Activated T-cell treated with anti-CD3 and anti-CD28 coated beads, Interleukin-2, amount 50 U/mL, for 72 hours (primary cell): Measurements from ENCODE around the gene KCNJ4. TPM values are rescaled to one million over a fixed set of nuclear protein-coding genes. Genes with fewer than 3 reads are reported as not detected.

Experiments used
- ATAC-seq, 2 donors: fragments of 150-1000 bp; cut with Tn5 transposase; replicated peaks in 1 of 2; 2 replicates each; pipeline ENCODE4 v1.10.0; 2021; ENCODE audit warnings: moderate library complexity in 2 of 2, mild to moderate bottlenecking in 1 of 2
- DNase-seq, 2 donors: peaks; one replicate each; pipeline ENCODE4 v3.0.0; 2021 to 2022; ENCODE audit warnings: mixed read lengths in 1 of 2
- H3K27ac Mint-ChIP-seq: one replicate; pipeline ENCODE4 v1.8.0; 2022; ENCODE audit warnings: mild to moderate bottlenecking, moderate library complexity, mixed read lengths
- H3K27me3 Mint-ChIP-seq: one replicate; pipeline ENCODE4 v1.8.0; 2022; ENCODE audit warnings: low read depth, mixed read lengths
- H3K36me3 Mint-ChIP-seq, 2 donors: one replicate each; pipeline ENCODE4 v1.8.0; 2022; ENCODE audit warnings: mixed read lengths in 2 of 2, mild to moderate bottlenecking in 1 of 2; ENCODE audit not compliant: insufficient read depth in 2 of 2
- H3K4me1 Mint-ChIP-seq: one replicate; pipeline ENCODE4 v1.8.0; 2022; ENCODE audit warnings: low read depth, mixed read lengths
- H3K4me3 Mint-ChIP-seq, 2 donors: one replicate each; pipeline ENCODE4 v1.8.0; 2022; ENCODE audit warnings: mild to moderate bottlenecking in 2 of 2, mixed read lengths in 2 of 2, moderate library complexity in 2 of 2
- H3K9me3 Mint-ChIP-seq, 2 donors: one replicate each; pipeline ENCODE4 v1.8.0; 2022; ENCODE audit warnings: mixed read lengths in 2 of 2
- total RNA-seq, 2 donors: library from RNA; stranded (reverse); gene quantifications; one replicate each; pipeline ENCODE4 v1.2.3, GENCODE V29; 2022

The KCNJ4 gene
- not detected for total RNA-seq

DNA sequence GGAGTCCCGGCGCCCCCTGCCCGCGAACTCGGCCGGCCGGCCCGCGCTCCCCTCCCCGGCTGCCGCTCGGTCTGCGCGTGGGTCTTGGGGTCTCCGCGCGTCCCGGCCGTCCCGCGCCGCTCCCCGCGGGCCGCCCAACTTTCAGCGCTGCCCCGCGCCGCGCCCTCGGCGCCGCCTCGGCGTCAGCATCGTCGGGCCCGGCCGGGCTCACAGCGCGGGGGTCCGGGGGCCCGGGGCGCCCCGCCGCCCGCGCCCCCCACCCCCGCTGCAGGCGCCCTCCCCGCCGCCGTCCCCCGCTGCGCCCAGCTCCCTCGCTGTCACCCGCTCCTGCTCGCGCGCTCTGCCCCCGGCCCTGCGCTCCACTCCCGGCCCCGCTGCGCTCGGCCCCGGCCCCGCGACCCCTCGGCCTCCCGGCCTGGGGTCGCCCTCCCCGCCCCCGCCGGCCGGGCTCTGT is at the start of gene KCNJ4:
Gene KCNJ4, minus strand, starts transcription at position 124 of the 454 bp plus-strand sequence. CDS start 27,067 bp downstream, outside the sequence.
- Mint-ChIP-seq H3K4me3 (peak within 1 kb of the TSS; percentile 26 to 81), H3K27ac (no peak within 1 kb of the TSS), H3K27me3 (peaks cover 82% of the 10 kb centered on the region), H3K4me1 (peaks cover 6% of the 10 kb centered on the region), H3K9me3 (no peaks in the 10 kb centered on the region), H3K36me3 (no peaks in the 10 kb centered on the region)
- ATAC-seq (peak; percentile 29 to 45), DNase-seq (no peak)

DNA sequence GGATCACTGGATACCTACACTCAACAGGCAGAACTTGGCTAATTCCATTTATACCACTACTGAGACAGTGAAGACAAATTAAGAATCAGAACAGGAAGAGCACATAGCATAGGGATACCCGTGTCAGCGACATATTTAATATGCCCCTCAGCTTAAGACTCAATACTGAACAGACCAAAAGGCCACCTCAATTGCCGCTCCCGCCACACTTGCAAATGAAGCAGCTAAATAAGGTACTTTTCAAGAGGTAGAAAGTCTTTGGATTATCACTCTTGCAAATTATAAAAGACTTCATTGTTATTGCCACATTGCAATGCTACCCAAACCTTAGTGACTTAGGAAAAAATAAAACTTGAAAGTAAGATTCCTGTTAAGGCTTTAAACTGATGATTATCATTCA is 48.0 kb upstream of the KCNJ4 start:
- ATAC-seq = no peak
- H3K27me3 Mint-ChIP-seq = no peaks in the 10 kb centered on the region
- H3K27ac Mint-ChIP-seq = peak overlapping the region; percentile 98

DNA sequence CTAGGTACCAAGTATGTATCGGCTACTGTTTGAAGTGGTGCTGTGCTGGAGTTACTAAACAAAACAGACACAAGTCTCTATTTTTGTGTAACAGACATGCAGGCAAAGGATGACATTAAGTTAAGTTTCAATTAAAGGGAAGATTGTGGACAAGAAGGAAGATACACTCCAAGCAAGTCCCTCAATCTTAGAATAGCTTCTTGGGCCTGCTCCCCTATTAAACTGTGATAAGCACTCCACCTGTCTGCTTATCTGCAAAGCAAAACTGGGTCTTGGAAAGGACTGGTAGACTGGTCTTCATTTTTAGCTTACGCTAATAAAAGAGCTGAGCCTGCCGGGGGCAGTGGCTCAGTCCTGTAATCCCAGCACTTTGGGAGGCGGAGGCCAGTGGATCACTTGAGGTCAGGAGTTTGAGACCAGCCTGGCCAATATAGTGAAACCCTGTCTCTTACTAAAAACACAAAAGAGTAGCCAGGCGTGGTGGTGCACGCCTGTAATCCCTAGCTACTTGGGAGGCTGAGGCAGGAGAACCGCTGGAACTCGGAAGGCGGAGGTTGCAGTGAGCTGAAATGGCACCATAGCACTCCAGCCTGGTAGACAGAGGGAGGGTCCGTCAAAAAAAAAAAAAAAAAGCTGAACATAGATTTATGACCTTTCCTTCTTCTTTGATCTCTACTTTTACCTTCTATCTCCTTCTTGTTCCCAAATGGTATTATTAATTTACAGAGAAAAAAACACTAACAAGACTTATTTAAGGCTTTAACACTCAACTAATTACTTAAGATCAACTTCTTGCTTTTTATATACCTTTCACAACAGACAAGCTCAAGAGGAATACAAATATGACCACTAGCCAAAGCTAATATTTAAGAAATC is 47.0 kb upstream of the KCNJ4 start:
- H3K4me3 Mint-ChIP-seq = peak overlapping the region; percentile 87 to 100
- H3K36me3 Mint-ChIP-seq = peaks cover 13 to 64% of the 10 kb centered on the region in 2 donors
- peak overlapping the region; percentile 98 for H3K27ac Mint-ChIP-seq
- H3K27me3 Mint-ChIP-seq = no peaks in the 10 kb centered on the region
- H3K9me3 Mint-ChIP-seq = no peaks in the 10 kb centered on the region
- ATAC-seq (no peak), DNase-seq (no peak)
- peaks cover 71% of the 10 kb centered on the region for H3K4me1 Mint-ChIP-seq

More for the DNA sequence above, 48.0 kb upstream of the KCNJ4 start:
- peaks cover 13 to 59% of the 10 kb centered on the region in 2 donors for H3K36me3 Mint-ChIP-seq
- peak overlapping the region; percentile 87 to 100 for H3K4me3 Mint-ChIP-seq
- no peak for DNase-seq
- H3K9me3 Mint-ChIP-seq = peaks cover 0 to under 1% of the 10 kb centered on the region in 2 donors
- peaks cover 75% of the 10 kb centered on the region for H3K4me1 Mint-ChIP-seq

DNA sequence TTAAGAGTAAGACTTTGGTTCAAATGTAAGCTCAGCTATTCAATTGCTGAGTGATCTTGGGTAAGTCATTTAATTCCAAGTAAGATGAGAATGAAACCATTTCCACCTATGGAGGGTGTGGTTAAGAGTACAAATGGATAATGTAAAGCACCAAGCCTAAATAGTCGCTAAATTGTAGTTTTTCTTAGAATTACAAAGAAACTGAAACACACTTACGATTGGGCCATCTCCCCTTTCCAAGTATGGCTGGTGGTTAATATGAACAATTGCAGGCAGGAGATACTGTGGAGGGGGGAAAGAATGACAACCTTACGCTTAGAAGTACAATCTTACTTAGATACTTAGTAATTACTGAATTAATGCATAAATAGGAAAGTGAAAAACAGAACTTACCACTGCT is 42.9 kb upstream of the KCNJ4 start:
- Mint-ChIP-seq H3K9me3 (no peaks in the 10 kb centered on the region), H3K27ac (peak overlapping the region; percentile 82), H3K4me1 (peaks cover 71% of the 10 kb centered on the region), H3K36me3 (peaks cover 13 to 65% of the 10 kb centered on the region in 2 donors), H3K4me3 (peak overlapping the region in 1 of 2 donors; percentile 28), H3K27me3 (no peaks in the 10 kb centered on the region)
- ATAC-seq (peak; percentile 40 to 64), DNase-seq (no peak)

DNA sequence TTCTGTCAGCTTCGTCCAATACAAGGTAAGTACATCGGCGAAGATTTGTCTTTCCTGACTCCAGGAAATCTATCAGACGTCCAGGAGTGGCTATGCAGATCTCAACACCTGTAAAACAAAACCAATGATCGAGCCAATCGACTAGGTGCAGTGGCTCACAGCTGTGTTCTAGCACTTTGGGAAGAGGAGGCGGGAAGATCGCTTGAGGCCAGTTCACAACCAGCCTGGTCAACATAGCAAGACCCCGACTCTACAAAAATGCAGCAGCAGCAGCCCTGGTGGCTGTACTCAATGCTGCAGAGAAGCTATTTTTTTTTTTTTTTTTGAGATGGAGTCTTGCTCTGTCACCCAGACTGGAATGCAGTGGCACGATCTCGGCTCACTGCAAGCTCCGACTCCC is 39.9 kb upstream of the KCNJ4 start:
- no peak for ATAC-seq

DNA sequence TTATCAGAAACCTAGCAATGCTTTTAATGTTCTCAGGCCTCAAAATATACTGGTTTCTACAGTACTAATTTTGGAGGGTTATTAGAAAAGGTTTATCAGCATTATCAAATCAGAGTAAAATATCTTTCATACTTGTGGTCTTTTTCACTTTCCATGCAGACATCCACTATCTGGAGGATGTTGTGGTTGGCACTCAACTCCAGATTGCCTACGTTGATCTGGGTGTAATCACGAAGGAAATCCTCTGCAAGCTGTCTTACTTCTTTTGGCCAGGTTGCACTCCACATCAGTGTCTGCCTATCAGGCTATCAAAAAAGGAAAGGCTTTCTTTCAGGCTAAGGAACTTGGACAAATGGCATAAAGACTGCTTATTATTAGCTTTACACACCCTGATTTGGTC is 39.5 kb upstream of the KCNJ4 start:
- Mint-ChIP-seq H3K9me3 (no peaks in the 10 kb centered on the region), H3K4me3 (no peak overlapping the region), H3K27ac (peak overlapping the region; percentile 72), H3K4me1 (peaks cover 69% of the 10 kb centered on the region), H3K36me3 (peaks cover 12 to 62% of the 10 kb centered on the region in 2 donors), H3K27me3 (no peaks in the 10 kb centered on the region)
- ATAC-seq (no peak), DNase-seq (no peak)

More for the DNA sequence above, 39.9 kb upstream of the KCNJ4 start:
- Mint-ChIP-seq H3K27ac (no peak overlapping the region), H3K4me3 (no peak overlapping the region), H3K9me3 (no peaks in the 10 kb centered on the region), H3K4me1 (peaks cover 69% of the 10 kb centered on the region), H3K27me3 (no peaks in the 10 kb centered on the region), H3K36me3 (peaks cover 12 to 62% of the 10 kb centered on the region in 2 donors)
- no peak for DNase-seq

DNA sequence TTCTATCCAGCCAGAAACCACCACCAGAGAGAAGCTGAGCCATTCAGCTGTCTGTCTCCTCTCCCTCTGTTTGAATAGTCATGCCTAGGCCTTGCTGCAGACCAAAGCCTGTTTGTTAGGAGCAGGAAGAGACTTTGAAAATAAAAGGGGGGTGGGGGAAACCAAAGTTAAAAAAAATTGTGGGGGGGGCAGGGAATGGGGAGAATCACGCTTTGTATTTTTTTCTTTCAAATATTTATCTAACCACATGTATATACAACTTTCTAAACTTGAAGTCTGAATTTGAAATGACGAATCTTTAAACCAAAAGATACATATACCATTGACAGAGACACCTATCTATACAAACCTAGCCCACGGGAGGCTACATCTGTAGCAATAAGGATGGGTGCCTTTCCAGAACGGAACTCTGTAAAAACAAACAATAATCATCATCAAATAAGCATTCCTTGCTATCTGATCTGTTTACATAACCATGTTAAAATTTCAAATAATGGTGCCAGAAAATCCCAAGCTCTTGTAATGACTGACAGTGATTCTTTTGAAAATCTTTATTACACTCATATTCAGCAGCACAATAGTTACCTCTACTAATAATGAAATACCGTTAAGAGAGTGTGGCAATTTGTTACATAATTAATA is 36.8 kb upstream of the KCNJ4 start:
- no peak overlapping the region for H3K4me3 Mint-ChIP-seq
- H3K27me3 Mint-ChIP-seq = no peaks in the 10 kb centered on the region
- no peaks in the 10 kb centered on the region for H3K9me3 Mint-ChIP-seq
- DNase-seq (no peak), ATAC-seq (no peak)
- H3K27ac Mint-ChIP-seq = peak overlapping the region; percentile 77
- peaks cover 21 to 62% of the 10 kb centered on the region in 2 donors for H3K36me3 Mint-ChIP-seq
- H3K4me1 Mint-ChIP-seq = peaks cover 68% of the 10 kb centered on the region

DNA sequence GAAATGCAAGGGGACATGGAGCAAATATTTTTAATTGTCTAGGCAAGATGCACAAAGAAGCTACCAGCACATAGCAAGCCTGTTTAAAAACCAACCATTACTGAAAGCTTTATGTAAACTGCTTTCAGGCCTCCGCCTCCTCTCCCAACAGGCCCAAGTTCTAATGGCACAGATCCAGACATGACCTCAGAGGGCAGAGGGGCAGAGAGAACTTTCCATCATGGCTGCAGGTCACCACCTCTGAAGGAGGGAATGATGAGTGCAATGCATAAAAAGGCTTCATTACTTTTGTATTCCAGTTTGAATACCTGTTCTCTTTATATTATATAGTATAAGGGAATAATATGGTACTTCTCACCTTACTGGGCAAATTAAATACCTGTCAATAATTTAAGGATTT is 35.9 kb upstream of the KCNJ4 start:
- no peaks in the 10 kb centered on the region for H3K9me3 Mint-ChIP-seq
- peak overlapping the region in 1 of 2 donors; percentile 50 for H3K4me3 Mint-ChIP-seq
- peak overlapping the region; percentile 88 for H3K27ac Mint-ChIP-seq
- ATAC-seq = no peak
- DNase-seq = no peak
- H3K36me3 Mint-ChIP-seq = peaks cover 23 to 64% of the 10 kb centered on the region in 2 donors
- H3K27me3 Mint-ChIP-seq = no peaks in the 10 kb centered on the region
- peaks cover 71% of the 10 kb centered on the region for H3K4me1 Mint-ChIP-seq

DNA sequence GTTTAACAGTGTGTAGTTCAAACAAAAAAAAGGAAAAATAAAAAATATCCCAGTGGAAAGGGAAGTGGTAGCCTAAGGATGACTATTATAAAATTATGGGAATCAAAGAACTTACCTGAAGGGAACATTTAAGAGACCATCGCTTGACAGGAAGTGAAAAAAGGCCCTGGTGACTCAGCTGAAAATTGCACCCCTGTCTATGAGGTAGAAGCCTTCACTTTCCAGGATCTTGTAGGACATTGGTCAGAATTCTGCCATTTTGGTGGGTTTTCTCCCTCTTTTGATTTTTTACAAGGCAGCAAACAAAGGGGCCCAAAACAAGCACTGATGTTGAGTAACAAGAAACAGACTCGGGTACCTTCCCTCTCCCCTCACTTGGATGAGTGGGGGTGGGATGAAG is 35.5 kb upstream of the KCNJ4 start:
- no peaks in the 10 kb centered on the region for H3K27me3 Mint-ChIP-seq
- H3K4me3 Mint-ChIP-seq = peak overlapping the region in 1 of 2 donors; percentile 50
- ATAC-seq = peak; percentile 18 to 41
- H3K9me3 Mint-ChIP-seq = no peaks in the 10 kb centered on the region
- H3K27ac Mint-ChIP-seq = peak overlapping the region; percentile 88
- no peak for DNase-seq
- peaks cover 23 to 62% of the 10 kb centered on the region in 2 donors for H3K36me3 Mint-ChIP-seq
- peaks cover 71% of the 10 kb centered on the region for H3K4me1 Mint-ChIP-seq

DNA sequence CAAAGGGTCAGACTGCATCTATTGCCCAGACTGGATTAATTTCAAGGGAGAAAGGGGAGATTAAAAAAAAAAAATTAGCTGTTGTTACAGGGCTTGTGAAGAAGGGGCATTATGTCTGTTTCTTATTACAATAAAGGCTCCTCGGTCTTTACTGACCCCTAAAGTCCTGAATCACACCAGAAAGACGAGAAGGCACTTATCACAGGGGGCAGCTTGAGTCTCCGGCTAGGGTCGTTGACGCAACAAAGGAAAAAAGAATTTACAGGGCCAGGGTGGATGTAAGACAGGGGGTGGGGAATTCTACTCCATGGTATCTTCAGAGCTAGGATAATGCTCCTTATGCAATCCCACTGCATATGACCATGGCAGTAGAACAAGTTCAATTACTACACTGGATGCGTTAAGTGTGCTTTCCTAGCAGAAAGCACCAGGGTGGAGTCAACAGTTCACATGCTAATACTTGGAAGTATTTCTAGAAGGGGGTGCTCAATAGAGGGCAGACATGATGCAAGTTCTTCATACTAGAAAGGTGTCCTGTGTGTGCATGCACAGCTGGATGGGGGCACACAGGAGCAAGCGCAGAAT is 34.7 kb upstream of the KCNJ4 start:
- no peak overlapping the region for H3K4me3 Mint-ChIP-seq
- no peak for DNase-seq
- H3K27me3 Mint-ChIP-seq = no peaks in the 10 kb centered on the region
- peak overlapping the region; percentile 88 for H3K27ac Mint-ChIP-seq
- no peaks in the 10 kb centered on the region for H3K9me3 Mint-ChIP-seq
- H3K36me3 Mint-ChIP-seq = peaks cover 20 to 62% of the 10 kb centered on the region in 2 donors
- H3K4me1 Mint-ChIP-seq = peaks cover 70% of the 10 kb centered on the region
- no peak for ATAC-seq

DNA sequence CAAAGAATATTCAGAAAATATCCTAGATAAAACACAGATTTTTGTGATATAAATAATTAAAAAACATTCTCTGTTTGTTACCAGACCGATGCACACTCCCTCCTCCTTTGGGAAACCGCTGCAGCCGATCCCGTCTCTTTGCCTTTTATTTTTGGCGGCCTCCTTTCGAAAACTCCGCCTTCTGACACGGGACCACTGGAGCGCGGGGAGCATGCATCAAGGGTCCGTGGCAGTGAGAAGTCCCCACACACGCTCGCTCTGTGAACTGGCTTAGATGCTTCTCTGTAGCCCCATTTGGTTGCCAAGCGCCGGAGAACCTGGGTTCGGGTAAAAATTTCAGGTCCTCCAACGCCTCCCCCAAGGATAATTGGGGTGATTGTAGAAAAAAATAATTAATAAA is 34.1 kb upstream of the KCNJ4 start:
- peaks cover 75% of the 10 kb centered on the region for H3K4me1 Mint-ChIP-seq
- H3K27me3 Mint-ChIP-seq = no peaks in the 10 kb centered on the region
- DNase-seq (no peak), ATAC-seq (no peak)
- peaks cover 18 to 61% of the 10 kb centered on the region in 2 donors for H3K36me3 Mint-ChIP-seq
- peak overlapping the region; percentile 18 for H3K27ac Mint-ChIP-seq
- H3K4me3 Mint-ChIP-seq = no peak overlapping the region
- H3K9me3 Mint-ChIP-seq = no peaks in the 10 kb centered on the region

DNA sequence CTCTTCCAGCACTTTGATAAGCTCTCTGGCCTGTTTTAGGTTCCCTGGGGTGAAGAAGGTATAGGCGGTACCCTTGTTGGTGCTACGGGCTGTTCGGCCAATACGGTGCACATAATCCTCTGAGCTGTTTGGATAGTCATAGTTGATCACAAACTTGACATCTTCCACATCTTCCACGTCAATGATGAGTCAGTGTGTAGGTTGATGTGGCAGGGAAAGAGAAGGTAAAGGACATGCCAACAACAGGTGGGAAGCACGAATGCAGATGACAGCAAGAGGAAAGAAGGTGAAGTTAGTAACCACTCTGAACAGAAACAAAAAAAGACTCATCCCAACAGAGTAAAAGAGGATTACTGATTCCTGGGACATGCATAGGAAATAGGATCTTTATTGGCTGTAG is 32.9 kb upstream of the KCNJ4 start:
- H3K4me1 Mint-ChIP-seq = peaks cover 75% of the 10 kb centered on the region
- no peaks in the 10 kb centered on the region for H3K27me3 Mint-ChIP-seq
- H3K36me3 Mint-ChIP-seq = peaks cover 19 to 60% of the 10 kb centered on the region in 2 donors
- ATAC-seq (peak; percentile 38 to 42), DNase-seq (no peak)
- H3K27ac Mint-ChIP-seq = peak overlapping the region; percentile 64
- no peak overlapping the region for H3K4me3 Mint-ChIP-seq
- no peaks in the 10 kb centered on the region for H3K9me3 Mint-ChIP-seq

DNA sequence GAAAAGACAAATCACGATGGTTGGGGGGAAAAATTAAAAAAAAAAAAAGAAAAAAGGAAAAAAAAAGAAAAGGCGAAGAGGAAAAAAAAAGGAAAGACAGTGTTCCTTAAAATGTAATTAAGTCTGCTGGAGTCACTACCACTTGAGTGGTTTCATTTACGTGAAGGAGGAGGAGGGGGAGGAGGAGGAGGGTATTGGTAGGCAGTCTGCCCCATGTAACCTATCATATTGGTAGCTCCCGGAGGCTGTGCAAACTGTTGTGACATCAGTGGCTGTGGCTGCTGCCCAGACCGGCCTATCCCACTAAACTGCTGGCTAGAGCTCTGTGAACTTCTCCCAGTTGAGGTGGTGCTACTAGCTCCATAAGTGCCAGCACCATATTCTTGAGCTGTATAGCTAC is 30.8 kb upstream of the KCNJ4 start:
- ATAC-seq (peak; percentile 27 to 38), DNase-seq (no peak)
- Mint-ChIP-seq H3K9me3 (no peaks in the 10 kb centered on the region), H3K36me3 (peaks cover 19 to 64% of the 10 kb centered on the region in 2 donors), H3K27me3 (no peaks in the 10 kb centered on the region), H3K27ac (peak overlapping the region; percentile 87), H3K4me3 (no peak overlapping the region), H3K4me1 (peaks cover 65% of the 10 kb centered on the region)
